ENCODE measurements around the gene BCAS3. TPM values are rescaled to one million over a fixed set of nuclear protein-coding genes. Genes with fewer than 3 reads are reported as not detected.

Gene BCAS3
- polyA plus RNA-seq, 1 donor from 2014 or later, result 21.6 TPM

DNA sequence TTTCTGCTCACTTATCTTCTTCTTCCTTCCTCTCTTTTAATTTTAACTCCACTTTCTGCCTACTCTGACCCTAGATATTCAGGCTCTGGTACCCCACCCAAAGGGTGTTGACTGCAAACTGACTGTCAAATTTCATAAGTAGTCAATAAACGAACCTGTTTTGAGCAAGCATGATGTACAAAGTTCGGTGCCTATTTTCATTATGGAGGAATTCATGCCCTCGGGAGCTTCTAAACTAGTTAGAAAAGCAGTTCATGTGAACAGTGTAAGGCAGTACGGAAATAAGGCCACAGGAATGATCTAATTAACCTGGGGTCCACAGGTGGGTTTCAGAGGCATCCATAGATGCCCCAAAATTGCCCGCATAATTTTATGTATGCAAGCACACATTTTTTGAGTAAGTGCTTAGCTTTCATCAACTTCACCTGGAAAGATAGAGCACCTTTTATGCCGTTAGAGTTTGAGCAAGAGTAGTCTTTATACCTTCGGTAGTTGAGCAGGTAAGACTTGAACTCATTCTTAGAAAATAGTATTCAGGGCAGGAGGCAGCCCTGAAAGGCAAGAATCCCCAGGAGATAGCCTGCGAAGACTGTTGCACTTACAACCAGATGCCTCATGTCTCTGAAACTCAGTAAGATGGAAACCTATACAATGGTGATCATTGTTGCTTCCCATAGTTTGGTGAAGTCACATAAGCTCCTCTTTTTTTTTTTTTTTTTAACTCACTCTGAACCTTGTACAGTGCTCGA lies 685.4 kb downstream of the BCAS3 start:
- TF ChIP-seq, protein P1, sequence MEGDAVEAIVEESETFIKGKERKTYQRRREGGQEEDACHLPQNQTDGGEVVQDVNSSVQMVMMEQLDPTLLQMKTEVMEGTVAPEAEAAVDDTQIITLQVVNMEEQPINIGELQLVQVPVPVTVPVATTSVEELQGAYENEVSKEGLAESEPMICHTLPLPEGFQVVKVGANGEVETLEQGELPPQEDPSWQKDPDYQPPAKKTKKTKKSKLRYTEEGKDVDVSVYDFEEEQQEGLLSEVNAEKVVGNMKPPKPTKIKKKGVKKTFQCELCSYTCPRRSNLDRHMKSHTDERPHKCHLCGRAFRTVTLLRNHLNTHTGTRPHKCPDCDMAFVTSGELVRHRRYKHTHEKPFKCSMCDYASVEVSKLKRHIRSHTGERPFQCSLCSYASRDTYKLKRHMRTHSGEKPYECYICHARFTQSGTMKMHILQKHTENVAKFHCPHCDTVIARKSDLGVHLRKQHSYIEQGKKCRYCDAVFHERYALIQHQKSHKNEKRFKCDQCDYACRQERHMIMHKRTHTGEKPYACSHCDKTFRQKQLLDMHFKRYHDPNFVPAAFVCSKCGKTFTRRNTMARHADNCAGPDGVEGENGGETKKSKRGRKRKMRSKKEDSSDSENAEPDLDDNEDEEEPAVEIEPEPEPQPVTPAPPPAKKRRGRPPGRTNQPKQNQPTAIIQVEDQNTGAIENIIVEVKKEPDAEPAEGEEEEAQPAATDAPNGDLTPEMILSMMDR (IDR thresholded peaks at IDR 0.05; ENCODE audit: poor library complexity, severe bottlenecking), result no peak
- no peak for TF ChIP-seq SMC3 (conservative IDR thresholded peaks at IDR 0.05; ENCODE audit: poor library complexity)
- no peak for TF ChIP-seq POLR2AphosphoS5 (IDR thresholded peaks at IDR 0.05)
- no peak for TF ChIP-seq EZH2 (IDR thresholded peaks at IDR 0.05; ENCODE audit: borderline replicate concordance, insufficient read depth, low read length, poor library complexity, severe bottlenecking)
- TF ChIP-seq, protein P2, sequence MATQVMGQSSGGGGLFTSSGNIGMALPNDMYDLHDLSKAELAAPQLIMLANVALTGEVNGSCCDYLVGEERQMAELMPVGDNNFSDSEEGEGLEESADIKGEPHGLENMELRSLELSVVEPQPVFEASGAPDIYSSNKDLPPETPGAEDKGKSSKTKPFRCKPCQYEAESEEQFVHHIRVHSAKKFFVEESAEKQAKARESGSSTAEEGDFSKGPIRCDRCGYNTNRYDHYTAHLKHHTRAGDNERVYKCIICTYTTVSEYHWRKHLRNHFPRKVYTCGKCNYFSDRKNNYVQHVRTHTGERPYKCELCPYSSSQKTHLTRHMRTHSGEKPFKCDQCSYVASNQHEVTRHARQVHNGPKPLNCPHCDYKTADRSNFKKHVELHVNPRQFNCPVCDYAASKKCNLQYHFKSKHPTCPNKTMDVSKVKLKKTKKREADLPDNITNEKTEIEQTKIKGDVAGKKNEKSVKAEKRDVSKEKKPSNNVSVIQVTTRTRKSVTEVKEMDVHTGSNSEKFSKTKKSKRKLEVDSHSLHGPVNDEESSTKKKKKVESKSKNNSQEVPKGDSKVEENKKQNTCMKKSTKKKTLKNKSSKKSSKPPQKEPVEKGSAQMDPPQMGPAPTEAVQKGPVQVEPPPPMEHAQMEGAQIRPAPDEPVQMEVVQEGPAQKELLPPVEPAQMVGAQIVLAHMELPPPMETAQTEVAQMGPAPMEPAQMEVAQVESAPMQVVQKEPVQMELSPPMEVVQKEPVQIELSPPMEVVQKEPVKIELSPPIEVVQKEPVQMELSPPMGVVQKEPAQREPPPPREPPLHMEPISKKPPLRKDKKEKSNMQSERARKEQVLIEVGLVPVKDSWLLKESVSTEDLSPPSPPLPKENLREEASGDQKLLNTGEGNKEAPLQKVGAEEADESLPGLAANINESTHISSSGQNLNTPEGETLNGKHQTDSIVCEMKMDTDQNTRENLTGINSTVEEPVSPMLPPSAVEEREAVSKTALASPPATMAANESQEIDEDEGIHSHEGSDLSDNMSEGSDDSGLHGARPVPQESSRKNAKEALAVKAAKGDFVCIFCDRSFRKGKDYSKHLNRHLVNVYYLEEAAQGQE (IDR thresholded peaks at IDR 0.05; ENCODE audit: borderline replicate concordance), result no peak
- no peak for TF ChIP-seq RAD21 (conservative IDR thresholded peaks at IDR 0.05)
- TF ChIP-seq MXI1 (conservative IDR thresholded peaks at IDR 0.05; ENCODE audit: poor library complexity, severe bottlenecking), result no peak
- TF ChIP-seq EP300 (conservative IDR thresholded peaks at IDR 0.05; ENCODE audit: poor library complexity, severe bottlenecking), result no peak
- no peak for TF ChIP-seq TAF1 (IDR thresholded peaks at IDR 0.05; ENCODE audit: low read depth)
- no peaks in the 10 kb centered on the region for H3K9me2 ChIP-seq (ENCODE audit: insufficient read depth, low read length)
- no peak overlapping the region for H3K9ac ChIP-seq (ENCODE audit: low read length)
- H3K36me3 ChIP-seq (ENCODE audit: insufficient read depth, low read length), result no peaks in the 10 kb centered on the region
- H3K27me3 ChIP-seq (ENCODE audit: insufficient read depth, low read depth, low read length), result no peaks in the 10 kb centered on the region
- no peak overlapping the region for H3K27ac ChIP-seq (ENCODE audit: low read length)
- no peak overlapping the region for H2AFZ ChIP-seq (ENCODE audit: low read depth, low read length)
- no peak overlapping the region for H3K4me3 ChIP-seq (ENCODE audit: low read length)
- no peak overlapping the region for H3K4me2 ChIP-seq (ENCODE audit: low read length)
- H4K20me1 ChIP-seq (ENCODE audit: insufficient read depth), result no peaks in the 10 kb centered on the region
- H3K9me3 ChIP-seq (ENCODE audit: low read length), result no peaks in the 10 kb centered on the region
- H3K79me2 ChIP-seq (replicated peaks; ENCODE audit: insufficient read depth, low read length), result no peaks in the 10 kb centered on the region
- H3F3A ChIP-seq (ENCODE audit: insufficient read depth, low read length, poor library complexity, severe bottlenecking), result no peaks in the 10 kb centered on the region

DNA sequence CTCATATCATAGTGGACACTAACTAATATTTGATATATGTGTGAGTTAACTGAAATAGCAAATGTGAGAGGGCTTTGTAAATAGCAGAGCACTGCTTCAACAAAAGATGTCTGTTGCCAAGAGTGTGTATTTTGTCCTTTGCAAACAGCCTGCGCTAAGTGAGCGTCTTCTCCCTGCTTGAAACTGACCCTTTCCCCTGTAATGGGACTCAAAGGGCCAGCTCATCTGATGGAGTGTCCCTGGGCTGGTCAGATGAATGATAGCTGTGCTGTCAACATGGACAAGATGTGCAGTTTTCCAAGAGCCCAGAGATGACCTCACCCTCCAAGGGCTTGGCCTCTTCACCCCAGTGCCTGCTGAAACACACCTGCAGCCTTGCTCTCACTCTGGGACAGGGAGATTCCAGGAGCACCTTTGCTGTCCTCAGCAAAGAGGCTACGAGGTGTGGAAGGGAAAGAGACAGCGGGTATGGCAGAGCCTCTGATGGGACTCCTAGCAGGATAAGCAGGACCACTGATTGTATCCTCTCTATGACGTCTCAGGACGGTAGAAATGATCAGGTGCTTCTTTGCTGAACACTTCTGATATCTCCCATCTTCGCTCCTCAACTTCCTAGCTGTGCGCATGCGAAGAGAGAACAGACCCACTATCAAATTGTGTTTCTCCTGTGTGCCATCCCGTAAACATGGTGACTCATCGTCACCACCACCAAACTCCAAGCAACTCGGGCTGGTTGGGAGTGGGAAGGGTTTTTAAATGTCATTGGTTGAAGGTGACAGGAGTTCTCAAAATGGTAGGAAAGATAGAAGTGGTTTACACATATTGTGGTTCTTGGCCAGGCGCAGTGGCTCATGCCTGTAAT lies 686.2 kb downstream of the BCAS3 start:
- Histone ChIP-seq H3F3A (ENCODE audit: insufficient read depth, low read length, poor library complexity, severe bottlenecking) (no peaks in the 10 kb centered on the region), H3K9me2 (ENCODE audit: insufficient read depth, low read length) (no peaks in the 10 kb centered on the region), H3K27ac (ENCODE audit: low read length) (no peak overlapping the region), H3K4me2 (ENCODE audit: low read length) (no peak overlapping the region), H2AFZ (ENCODE audit: low read depth, low read length) (no peak overlapping the region), H3K9me3 (ENCODE audit: low read length) (no peaks in the 10 kb centered on the region), H3K9ac (ENCODE audit: low read length) (no peak overlapping the region), H3K4me3 (ENCODE audit: low read length) (no peak overlapping the region), H3K79me2 (replicated peaks; ENCODE audit: insufficient read depth, low read length) (no peaks in the 10 kb centered on the region), H3K36me3 (ENCODE audit: insufficient read depth, low read length) (no peaks in the 10 kb centered on the region), H4K20me1 (ENCODE audit: insufficient read depth) (no peaks in the 10 kb centered on the region), H3K27me3 (ENCODE audit: insufficient read depth, low read depth, low read length) (no peaks in the 10 kb centered on the region)
- no peak for TF ChIP-seq TAF1 (IDR thresholded peaks at IDR 0.05; ENCODE audit: low read depth)
- TF ChIP-seq MXI1 (conservative IDR thresholded peaks at IDR 0.05; ENCODE audit: poor library complexity, severe bottlenecking), result no peak
- no peak for TF ChIP-seq RAD21 (conservative IDR thresholded peaks at IDR 0.05)
- no peak for TF ChIP-seq EP300 (conservative IDR thresholded peaks at IDR 0.05; ENCODE audit: poor library complexity, severe bottlenecking)
- TF ChIP-seq, protein P1 (IDR thresholded peaks at IDR 0.05; ENCODE audit: poor library complexity, severe bottlenecking), result no peak
